Medulla oblongata (tissue), 1 donor: ENCODE data around the gene UNC5A.

ENCODE experiments used
- DNase-seq: peaks from one replicate; pipeline ENCODE4 v3.0.0-alpha.2; 2015; ENCODE audit errors: extremely low spot score

UNC5A gene

GRCh38 chr5:176800024-176800423, 10.3 kb upstream of the UNC5A start:
- DNase-seq: no peak

GRCh38 chr5:176802116-176802784, 8.1 kb upstream of the UNC5A start:
- no peak for DNase-seq

GRCh38 chr5:176803068-176803942, 7.1 kb upstream of the UNC5A start:
- DNase-seq: peak; percentile 4

- DNase-seq: no peak
These were observed 6.3 kb upstream of the UNC5A start for GRCh38 chr5:176803943-176804498.

GRCh38 chr5:176806137-176806536, 4.2 kb upstream of the UNC5A start:
- DNase-seq: no peak

- DNase-seq: no peak
These were observed 747 bp upstream of the UNC5A start for GRCh38 chr5:176809544-176810080.

- DNase-seq: no peak
These were observed 535 bp downstream of the UNC5A start for GRCh38 chr5:176810687-176811501.

GRCh38 chr5:176812269-176813259, 2.2 kb downstream of the UNC5A start:
- no peak for DNase-seq

GRCh38 chr5:176813587-176814312, 3.4 kb downstream of the UNC5A start:
- DNase-seq: no peak

- no peak for DNase-seq
These were observed 3.9 kb downstream of the UNC5A start for GRCh38 chr5:176814313-176814685.

GRCh38 chr5:176814836-176815438, 4.6 kb downstream of the UNC5A start:
- DNase-seq: no peak

- no peak for DNase-seq
These were observed 5.8 kb downstream of the UNC5A start for GRCh38 chr5:176816043-176816745.

- DNase-seq: no peak
These were observed 6.5 kb downstream of the UNC5A start for GRCh38 chr5:176816791-176817347.

GRCh38 chr5:176817369-176817840, 7.0 kb downstream of the UNC5A start:
- no peak for DNase-seq

GRCh38 chr5:176817841-176818377, 7.5 kb downstream of the UNC5A start:
- DNase-seq: no peak

GRCh38 chr5:176818391-176819098, 8.2 kb downstream of the UNC5A start:
- DNase-seq: no peak

GRCh38 chr5:176819476-176819875, 9.1 kb downstream of the UNC5A start:
- no peak for DNase-seq
